ENCODE data around the gene P3H3. TPM values are rescaled to one million over a fixed set of nuclear protein-coding genes. Genes with fewer than 3 reads are reported as not detected.

P3H3 gene
- 8.1 and 8.6 TPM in 2 replicates for polyA plus RNA-seq (2011; rRNA removed)
- polyA plus RNA-seq (2012; cell fraction: cytosol; rRNA removed): 22.4 and 22.9 TPM in 2 replicates
- polyA plus RNA-seq (2012; cell fraction: nucleus; rRNA removed): 64.2 and 72.9 TPM in 2 replicates
- 17.7 to 23.2 TPM (median 21.9 TPM) in 3 replicates for polyA plus RNA-seq (2017; fragmentation: RNase III; extraction: RNeasy Plus Mini Kit Qiagen cat#74134 plus additional on column Dnase treatment)
- polyA minus RNA-seq (2011; rRNA and poly(A)+ RNA removed): 7.4 and 8.8 TPM in 2 replicates

DNA sequence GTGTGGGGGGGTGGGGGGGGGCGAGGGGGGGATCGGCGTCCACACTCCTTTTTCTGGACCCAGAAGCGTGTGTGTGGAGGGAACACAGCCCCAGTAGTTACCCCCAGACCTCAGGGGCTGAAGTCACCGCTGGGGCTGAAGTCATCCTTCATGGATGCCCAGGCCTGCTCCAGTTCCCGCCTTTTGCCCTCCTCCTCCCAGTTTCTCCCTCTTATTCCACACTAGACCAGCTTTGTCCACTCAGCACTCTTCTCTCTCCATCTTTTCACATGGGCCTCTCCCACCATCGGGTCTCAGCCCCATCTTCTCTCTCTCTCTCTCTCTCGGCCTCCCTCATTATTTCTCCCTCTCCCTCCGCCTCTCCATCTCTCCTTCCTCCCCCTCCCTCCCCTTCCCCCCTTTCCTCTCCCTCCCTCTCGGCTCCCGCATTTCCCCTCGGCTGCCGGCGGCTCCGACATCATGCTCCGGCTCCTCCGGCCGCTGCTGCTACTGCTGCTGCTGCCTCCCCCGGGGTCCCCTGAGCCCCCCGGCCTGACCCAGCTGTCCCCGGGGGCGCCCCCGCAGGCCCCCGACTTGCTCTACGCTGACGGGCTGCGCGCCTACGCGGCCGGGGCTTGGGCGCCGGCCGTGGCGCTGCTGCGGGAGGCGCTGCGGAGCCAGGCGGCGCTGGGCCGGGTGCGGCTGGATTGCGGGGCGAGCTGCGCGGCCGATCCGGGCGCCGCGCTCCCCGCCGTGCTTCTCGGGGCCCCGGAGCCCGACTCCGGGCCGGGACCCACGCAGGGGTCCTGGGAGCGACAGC lies at the start of gene P3H3:
Gene P3H3 (plus strand): TSS at position 426 of the 799 bp plus-strand sequence. CDS start 34 bp downstream, at position 460.
- H3K9me3 ChIP-seq: no peaks in the 10 kb centered on the region
- WGBS (ENCODE audit: missing lambda C conversion rate): 15% methylated on average over 9 of the region's 60 CpGs
- peak in 1 of 2 experiments; percentile 19; a peak in 2 of 5 replicates for TF ChIP-seq JUN (IDR thresholded peaks at IDR 0.05)
- no peak for TF ChIP-seq RNF2 (IDR thresholded peaks at IDR 0.05; ENCODE audit: borderline replicate concordance, low read depth)
- no peak for TF ChIP-seq HES2 (IDR thresholded peaks at IDR 0.05)
- TF ChIP-seq PHF8 (IDR thresholded peaks at IDR 0.05; ENCODE audit: borderline replicate concordance, low read depth): no peak; the same call in 1 of the 2 replicates
- no peak for TF ChIP-seq ZSCAN20 (CRISPR knock-in tag; IDR thresholded peaks at IDR 0.05)
- TF ChIP-seq RCOR1 (IDR thresholded peaks at IDR 0.05; ENCODE audit: low read depth, low read length): no peak
- no peak for TF ChIP-seq GATA3 (IDR thresholded peaks at IDR 0.05; ENCODE audit: borderline replicate concordance)
- peak; percentile 60; the same call in 1 of the 2 replicates for TF ChIP-seq MAX (IDR thresholded peaks at IDR 0.05)
- TF ChIP-seq USF2 (IDR thresholded peaks at IDR 0.05): no peak
- TF ChIP-seq EHMT2 (IDR thresholded peaks at IDR 0.05; ENCODE audit: low read depth): no peak
- no peak for TF ChIP-seq HOXA7 (CRISPR knock-in tag; IDR thresholded peaks at IDR 0.05)
- TF ChIP-seq CHD2 (IDR thresholded peaks at IDR 0.05; ENCODE audit: low read length, partially characterized antibody): no peak
- TF ChIP-seq SREBF2 (IDR thresholded peaks at IDR 0.05): no peak
- no peak for TF ChIP-seq ZC3H11A (IDR thresholded peaks at IDR 0.05)
- no peak for TF ChIP-seq HDAC2 (IDR thresholded peaks at IDR 0.05)
- TF ChIP-seq, protein P1, sequence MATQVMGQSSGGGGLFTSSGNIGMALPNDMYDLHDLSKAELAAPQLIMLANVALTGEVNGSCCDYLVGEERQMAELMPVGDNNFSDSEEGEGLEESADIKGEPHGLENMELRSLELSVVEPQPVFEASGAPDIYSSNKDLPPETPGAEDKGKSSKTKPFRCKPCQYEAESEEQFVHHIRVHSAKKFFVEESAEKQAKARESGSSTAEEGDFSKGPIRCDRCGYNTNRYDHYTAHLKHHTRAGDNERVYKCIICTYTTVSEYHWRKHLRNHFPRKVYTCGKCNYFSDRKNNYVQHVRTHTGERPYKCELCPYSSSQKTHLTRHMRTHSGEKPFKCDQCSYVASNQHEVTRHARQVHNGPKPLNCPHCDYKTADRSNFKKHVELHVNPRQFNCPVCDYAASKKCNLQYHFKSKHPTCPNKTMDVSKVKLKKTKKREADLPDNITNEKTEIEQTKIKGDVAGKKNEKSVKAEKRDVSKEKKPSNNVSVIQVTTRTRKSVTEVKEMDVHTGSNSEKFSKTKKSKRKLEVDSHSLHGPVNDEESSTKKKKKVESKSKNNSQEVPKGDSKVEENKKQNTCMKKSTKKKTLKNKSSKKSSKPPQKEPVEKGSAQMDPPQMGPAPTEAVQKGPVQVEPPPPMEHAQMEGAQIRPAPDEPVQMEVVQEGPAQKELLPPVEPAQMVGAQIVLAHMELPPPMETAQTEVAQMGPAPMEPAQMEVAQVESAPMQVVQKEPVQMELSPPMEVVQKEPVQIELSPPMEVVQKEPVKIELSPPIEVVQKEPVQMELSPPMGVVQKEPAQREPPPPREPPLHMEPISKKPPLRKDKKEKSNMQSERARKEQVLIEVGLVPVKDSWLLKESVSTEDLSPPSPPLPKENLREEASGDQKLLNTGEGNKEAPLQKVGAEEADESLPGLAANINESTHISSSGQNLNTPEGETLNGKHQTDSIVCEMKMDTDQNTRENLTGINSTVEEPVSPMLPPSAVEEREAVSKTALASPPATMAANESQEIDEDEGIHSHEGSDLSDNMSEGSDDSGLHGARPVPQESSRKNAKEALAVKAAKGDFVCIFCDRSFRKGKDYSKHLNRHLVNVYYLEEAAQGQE (IDR thresholded peaks at IDR 0.05): no peak
- TF ChIP-seq, protein P2, sequence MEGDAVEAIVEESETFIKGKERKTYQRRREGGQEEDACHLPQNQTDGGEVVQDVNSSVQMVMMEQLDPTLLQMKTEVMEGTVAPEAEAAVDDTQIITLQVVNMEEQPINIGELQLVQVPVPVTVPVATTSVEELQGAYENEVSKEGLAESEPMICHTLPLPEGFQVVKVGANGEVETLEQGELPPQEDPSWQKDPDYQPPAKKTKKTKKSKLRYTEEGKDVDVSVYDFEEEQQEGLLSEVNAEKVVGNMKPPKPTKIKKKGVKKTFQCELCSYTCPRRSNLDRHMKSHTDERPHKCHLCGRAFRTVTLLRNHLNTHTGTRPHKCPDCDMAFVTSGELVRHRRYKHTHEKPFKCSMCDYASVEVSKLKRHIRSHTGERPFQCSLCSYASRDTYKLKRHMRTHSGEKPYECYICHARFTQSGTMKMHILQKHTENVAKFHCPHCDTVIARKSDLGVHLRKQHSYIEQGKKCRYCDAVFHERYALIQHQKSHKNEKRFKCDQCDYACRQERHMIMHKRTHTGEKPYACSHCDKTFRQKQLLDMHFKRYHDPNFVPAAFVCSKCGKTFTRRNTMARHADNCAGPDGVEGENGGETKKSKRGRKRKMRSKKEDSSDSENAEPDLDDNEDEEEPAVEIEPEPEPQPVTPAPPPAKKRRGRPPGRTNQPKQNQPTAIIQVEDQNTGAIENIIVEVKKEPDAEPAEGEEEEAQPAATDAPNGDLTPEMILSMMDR (IDR thresholded peaks at IDR 0.05): peak; percentile 37; the same call in 2 of the 3 replicates
- no peak for TF ChIP-seq FOXS1 (CRISPR knock-in tag; IDR thresholded peaks at IDR 0.05)
- TF ChIP-seq E2F6 (IDR thresholded peaks at IDR 0.05; ENCODE audit: borderline replicate concordance, low read depth): peak; percentile 69
- TF ChIP-seq NFE2L2 (conservative IDR thresholded peaks at IDR 0.05; ENCODE audit: low read length): no peak
- peak; percentile 84 for TF ChIP-seq MAFK (IDR thresholded peaks at IDR 0.05; ENCODE audit: partially characterized antibody)
- TF ChIP-seq MYC (IDR thresholded peaks at IDR 0.05; ENCODE audit: borderline replicate concordance, low read length): no peak
- TF ChIP-seq NPAS2 (CRISPR knock-in tag; IDR thresholded peaks at IDR 0.05; ENCODE audit: borderline replicate concordance): no peak
- peak within 1 kb of the TSS; percentile 87 for H3K4me3 ChIP-seq
- peak within 1 kb of the TSS; percentile 87 to 96 for H3K27ac ChIP-seq
- H3K4me1 ChIP-seq: peaks cover 19% of the 10 kb centered on the region
- FAIRE-seq: no peak
- ChIA-PET CTCF (interaction anchor here (0.9 to 29.8 kb wide), 17 partner anchors 10 to 164 kb away, joined by 3 to 306 read pairs (median 4); partner anchors contain the start of genes CD4, COPS7A, GNB3 and MLF2), POLR2A (interaction anchor here (0.7 to 2.6 kb wide), 4 partner anchors 23 to 104 kb away, joined by 3 to 20 read pairs (median 4); partner anchors contain the start of genes CDCA3, COPS7A, MLF2 and USP5)
- H3K4me2 ChIP-seq: peak within 1 kb of the TSS; percentile 72
- peak; percentile 60 to 65 for DNase-seq (ENCODE audit: low read depth in 1 of 2, low spot score in 1 of 2)
- ATAC-seq: peak; percentile 20 to 28; a peak in 5 of 6 replicates

All from A549 (cell line).